ENCODE results near the gene CHML. TPM values are rescaled to one million over a fixed set of nuclear protein-coding genes. Genes with fewer than 3 reads are reported as not detected.
A peak's percentile ranks its signal among the peaks of the same experiment; 100 is the strongest.

Gene CHML
- total RNA-seq, 1 donor from 2014 or later: 21.4 TPM

DNA sequence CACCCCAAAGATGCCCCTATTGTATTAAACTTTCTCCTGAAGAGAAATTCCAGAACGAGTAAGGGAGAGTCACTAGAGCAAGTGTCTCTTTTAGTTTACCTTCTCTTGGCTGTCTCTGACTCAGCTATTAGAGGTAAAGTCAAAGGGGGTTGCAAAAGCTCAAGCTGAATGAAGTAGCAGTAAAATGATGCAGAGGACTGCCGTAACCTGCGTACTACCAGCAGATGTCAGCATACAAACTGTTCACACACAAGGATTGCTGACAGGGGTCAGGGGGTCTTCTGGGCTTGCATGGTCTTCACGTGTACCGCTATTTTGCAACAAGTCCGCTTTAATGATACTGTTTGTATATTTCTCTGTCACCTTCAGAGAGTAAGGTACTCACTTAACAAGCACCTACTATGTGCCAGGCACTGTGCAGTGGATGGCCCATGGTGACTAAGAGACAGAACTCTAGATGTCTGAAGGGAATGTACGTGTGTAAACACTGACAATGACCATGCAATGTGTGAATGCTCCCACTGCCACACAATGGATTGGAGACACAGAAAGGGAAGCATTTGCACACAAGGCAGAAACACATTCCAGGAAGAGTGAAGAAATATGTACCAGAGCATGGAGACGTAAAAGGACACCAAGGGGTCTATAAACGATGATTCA, 34.9 kb downstream of the CHML start:
- H3K9me3 Mint-ChIP-seq: no peaks in the 10 kb centered on the region
- H3K27ac Mint-ChIP-seq: no peak overlapping the region
- H3K36me3 Mint-ChIP-seq (ENCODE audit: low read depth): peaks cover 14% of the 10 kb centered on the region
- H3K27me3 Mint-ChIP-seq: no peaks in the 10 kb centered on the region
- no peak overlapping the region for H3K4me3 Mint-ChIP-seq
- peaks cover 7% of the 10 kb centered on the region for H3K4me1 Mint-ChIP-seq
- no peak for DNase-seq
- intact Hi-C loops (cut with micrococcal nuclease): no loop called here

DNA sequence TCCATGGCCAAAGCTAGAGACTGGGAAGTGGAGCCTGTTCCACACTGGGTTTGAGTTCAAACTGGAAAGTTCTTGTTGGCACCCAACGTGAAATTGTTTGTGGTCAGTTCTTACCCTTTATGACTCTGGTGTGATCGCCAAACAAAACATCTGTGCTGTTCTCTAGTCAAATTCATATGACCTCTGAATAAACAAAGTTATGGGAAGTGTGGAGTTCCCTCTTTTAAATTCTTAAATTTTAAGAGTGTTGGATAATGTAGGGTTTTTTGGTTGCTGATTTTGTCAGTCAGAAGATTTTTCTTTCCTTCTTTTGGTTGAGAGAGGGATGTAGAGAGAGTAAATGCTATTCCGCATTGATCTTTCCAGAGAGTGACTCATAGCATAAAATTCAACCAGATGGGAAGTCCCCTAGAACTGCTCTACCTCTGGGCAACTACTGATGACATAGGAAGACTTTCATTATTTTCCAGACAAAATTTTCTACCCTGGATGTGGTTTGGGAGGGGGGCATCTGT, 36.4 kb downstream of the CHML start:
- Mint-ChIP-seq H3K4me3 (no peak overlapping the region), H3K27ac (no peak overlapping the region), H3K9me3 (no peaks in the 10 kb centered on the region), H3K27me3 (no peaks in the 10 kb centered on the region), H3K36me3 (ENCODE audit: low read depth) (peaks cover 15% of the 10 kb centered on the region), H3K4me1 (peaks cover 7% of the 10 kb centered on the region)
- no peak for DNase-seq
- intact Hi-C loops (cut with micrococcal nuclease): no loop called here

DNA sequence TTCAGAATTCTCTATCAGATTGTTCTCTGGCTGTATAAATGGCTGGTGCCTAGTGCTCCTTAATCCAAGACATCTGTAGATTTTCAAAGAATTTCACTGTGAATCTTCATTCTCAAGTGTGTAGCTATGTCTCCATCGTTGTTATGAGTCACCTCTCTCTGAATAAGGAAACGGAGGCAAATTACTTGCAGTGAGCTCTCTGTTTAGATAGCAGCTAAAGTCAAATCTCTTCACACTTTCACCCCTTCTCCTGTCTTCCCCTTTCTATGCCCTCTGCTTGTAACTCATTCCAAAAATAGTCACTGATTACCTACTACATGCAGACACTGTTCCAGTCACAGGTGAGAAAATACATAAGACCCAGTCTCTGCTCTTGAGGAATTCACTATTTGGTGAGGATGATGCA, 39.7 kb downstream of the CHML start:
- Mint-ChIP-seq H3K36me3 (ENCODE audit: low read depth) (peaks cover 18% of the 10 kb centered on the region), H3K27ac (no peak overlapping the region), H3K27me3 (no peaks in the 10 kb centered on the region), H3K4me1 (peaks cover 7% of the 10 kb centered on the region), H3K4me3 (no peak overlapping the region), H3K9me3 (no peaks in the 10 kb centered on the region)
- intact Hi-C loops (cut with micrococcal nuclease): no loop called here
- no peak for DNase-seq

DNA sequence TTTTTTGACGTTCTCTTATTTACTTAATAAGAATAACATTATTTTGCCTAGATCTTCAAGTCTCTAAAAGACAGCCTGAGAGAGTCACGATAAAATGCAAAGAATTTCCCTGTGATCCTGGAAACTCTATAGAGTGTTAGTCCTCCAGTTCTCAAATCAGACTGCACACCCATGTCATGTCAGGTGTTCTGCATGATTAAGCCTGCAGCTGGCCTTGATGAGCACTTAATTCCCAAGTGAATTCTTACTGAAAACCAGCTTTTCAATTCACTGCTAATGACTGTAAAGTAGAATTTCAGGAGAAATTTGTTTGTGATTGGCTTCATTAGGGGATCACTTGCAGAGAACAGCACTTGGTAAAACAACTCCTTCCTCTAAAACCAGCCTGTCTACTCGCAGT, 41.9 kb downstream of the CHML start:
- intact Hi-C loops (cut with micrococcal nuclease): no loop called here
- no peak overlapping the region for H3K4me3 Mint-ChIP-seq
- H3K27ac Mint-ChIP-seq: no peak overlapping the region
- DNase-seq: no peak
- no peaks in the 10 kb centered on the region for H3K27me3 Mint-ChIP-seq
- H3K36me3 Mint-ChIP-seq (ENCODE audit: low read depth): peaks cover 24% of the 10 kb centered on the region
- H3K4me1 Mint-ChIP-seq: peaks cover 2% of the 10 kb centered on the region
- no peaks in the 10 kb centered on the region for H3K9me3 Mint-ChIP-seq

DNA sequence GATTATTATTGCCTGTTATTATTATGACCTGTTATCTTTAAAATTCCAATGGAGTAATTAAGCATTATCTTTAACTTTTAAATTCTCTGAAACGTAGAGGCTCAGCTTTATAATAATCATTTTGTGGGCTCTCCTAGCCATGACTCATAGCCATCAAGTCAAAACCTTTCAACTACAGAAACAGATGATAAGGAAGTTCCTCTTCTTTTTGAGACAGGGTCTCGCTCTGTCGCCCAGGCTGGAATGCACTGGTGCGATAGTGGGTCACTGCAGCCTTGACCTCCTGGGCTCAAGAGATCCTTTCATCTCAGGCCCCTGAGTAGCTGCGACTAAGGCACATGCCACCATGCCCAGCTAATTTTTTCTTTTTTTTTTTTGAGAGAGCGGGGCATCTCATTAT, 43.5 kb downstream of the CHML start:
- Mint-ChIP-seq H3K27ac (no peak overlapping the region), H3K36me3 (ENCODE audit: low read depth) (peaks cover 17% of the 10 kb centered on the region), H3K9me3 (no peaks in the 10 kb centered on the region), H3K4me1 (peaks cover 6% of the 10 kb centered on the region), H3K27me3 (no peaks in the 10 kb centered on the region), H3K4me3 (no peak overlapping the region)
- intact Hi-C loops (cut with micrococcal nuclease): no loop called here
- DNase-seq: no peak

DNA sequence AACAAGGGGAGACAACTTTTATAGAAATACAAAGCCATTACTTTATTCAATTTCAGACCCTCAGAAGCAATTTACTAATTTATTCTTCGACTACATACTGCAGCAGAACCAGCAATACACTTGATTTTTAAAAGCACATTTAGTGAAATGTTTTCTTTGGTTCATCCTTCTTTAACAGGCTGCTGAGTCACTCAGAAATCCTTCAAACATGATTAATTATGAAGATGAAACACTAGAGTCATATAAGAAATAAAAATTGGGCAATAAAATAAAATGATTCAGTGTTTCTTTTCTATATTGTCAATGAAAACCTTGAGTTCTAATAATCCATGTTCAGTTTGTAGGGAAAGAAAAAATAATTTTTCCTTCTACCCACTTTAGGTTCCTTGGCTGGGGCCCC, 47.0 kb downstream of the CHML start:
- H3K4me3 Mint-ChIP-seq: no peak overlapping the region
- intact Hi-C loops (cut with micrococcal nuclease): loop anchor here (5.0 kb wide), 1 partner anchor 61 kb away; the partner anchor contains the start of gene KMO
- H3K27me3 Mint-ChIP-seq: no peaks in the 10 kb centered on the region
- peaks cover 3% of the 10 kb centered on the region for H3K4me1 Mint-ChIP-seq
- peaks cover 12% of the 10 kb centered on the region for H3K36me3 Mint-ChIP-seq (ENCODE audit: low read depth)
- no peak for DNase-seq
- no peak overlapping the region for H3K27ac Mint-ChIP-seq
- no peaks in the 10 kb centered on the region for H3K9me3 Mint-ChIP-seq

DNA sequence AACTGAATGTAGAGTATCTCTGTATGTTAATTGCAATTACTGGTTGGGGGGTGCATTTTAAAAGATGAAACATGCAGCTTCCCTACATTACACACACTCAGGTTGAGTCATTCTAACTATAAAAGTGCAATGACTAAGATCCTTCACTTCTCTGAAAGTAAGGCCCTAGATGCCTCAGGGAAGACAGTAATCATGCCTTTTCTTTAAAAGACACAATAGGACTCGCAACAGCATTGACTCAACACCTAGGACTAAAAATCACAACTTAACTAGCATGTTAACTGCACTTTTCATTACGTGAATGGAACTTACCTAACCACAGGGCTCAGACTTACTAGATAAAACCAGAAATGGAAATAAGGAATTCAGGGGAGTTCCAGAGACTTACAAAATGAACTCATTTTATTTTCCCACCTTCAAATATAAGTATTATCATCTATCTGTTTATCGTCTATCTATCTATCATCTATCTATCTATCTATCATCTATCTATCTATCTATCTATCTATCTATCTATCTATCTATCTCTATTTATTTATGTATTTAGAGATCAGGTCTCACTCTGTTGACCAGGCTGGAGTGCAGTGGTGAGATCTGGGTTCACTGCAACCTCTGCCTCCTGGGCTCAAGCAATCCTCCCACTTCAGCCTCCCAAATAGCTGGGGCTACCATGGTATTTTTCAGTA, 47.8 kb downstream of the CHML start:
- H3K27ac Mint-ChIP-seq: peak overlapping the region; percentile 19
- peaks cover 3% of the 10 kb centered on the region for H3K4me1 Mint-ChIP-seq
- intact Hi-C loops (cut with micrococcal nuclease): loop anchor here (1.0 to 5.0 kb wide), 3 partner anchors 40 to 85 kb away; partner anchors contain the start of gene KMO
- no peak for DNase-seq
- no peaks in the 10 kb centered on the region for H3K9me3 Mint-ChIP-seq
- H3K36me3 Mint-ChIP-seq (ENCODE audit: low read depth): peaks cover 12% of the 10 kb centered on the region
- H3K27me3 Mint-ChIP-seq: no peaks in the 10 kb centered on the region
- no peak overlapping the region for H3K4me3 Mint-ChIP-seq

DNA sequence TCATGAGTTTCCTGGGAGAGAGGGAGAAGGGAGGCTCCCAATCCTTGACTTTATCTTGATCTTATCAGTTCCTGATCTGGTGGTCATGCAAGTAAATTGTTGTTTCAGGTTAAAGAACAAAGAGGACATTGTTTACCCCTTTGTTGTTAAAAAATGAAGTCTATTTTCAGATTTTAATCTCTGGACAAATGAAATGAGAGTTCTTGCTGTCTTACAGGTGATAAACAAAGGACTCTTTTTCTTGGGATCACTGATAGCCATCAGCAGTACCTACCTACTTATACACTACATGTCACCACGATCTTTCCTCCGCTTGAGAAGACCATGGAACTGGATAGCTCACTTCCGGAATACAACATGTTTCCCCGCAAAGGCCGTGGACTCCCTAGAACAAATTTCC, 48.4 kb downstream of the CHML start:
- Mint-ChIP-seq H3K4me1 (peaks cover 3% of the 10 kb centered on the region), H3K9me3 (no peaks in the 10 kb centered on the region), H3K36me3 (ENCODE audit: low read depth) (peaks cover 12% of the 10 kb centered on the region), H3K4me3 (no peak overlapping the region), H3K27me3 (no peaks in the 10 kb centered on the region), H3K27ac (no peak overlapping the region)
- DNase-seq: no peak
- intact Hi-C loops (cut with micrococcal nuclease): loop anchor here (1.0 to 5.0 kb wide), 3 partner anchors 39 to 86 kb away; partner anchors contain the start of gene KMO

DNA sequence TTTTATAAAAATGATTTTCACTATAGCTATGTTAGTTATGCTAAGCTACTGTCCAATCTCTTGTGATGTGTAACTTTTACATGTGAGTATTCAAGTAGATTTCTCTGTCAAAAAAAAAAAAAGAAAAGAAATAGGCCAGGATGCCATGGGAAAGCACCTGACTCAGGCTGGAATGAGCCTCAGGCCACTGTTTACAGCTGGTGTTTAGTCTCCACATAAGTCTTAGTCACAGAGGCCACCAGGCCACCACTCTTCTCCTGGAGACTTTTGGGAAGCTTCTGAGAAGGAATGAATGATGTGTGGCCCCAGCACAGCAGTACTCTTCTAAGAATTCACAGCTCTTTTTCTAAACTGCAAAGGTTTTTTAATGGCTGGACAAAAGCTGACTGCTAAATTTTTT, 48.9 kb downstream of the CHML start:
- Mint-ChIP-seq H3K4me3 (no peak overlapping the region), H3K27ac (no peak overlapping the region)
- intact Hi-C loops (cut with micrococcal nuclease): loop anchor here (5.0 kb wide), 1 partner anchor 59 kb away; the partner anchor contains the start of gene KMO

DNA sequence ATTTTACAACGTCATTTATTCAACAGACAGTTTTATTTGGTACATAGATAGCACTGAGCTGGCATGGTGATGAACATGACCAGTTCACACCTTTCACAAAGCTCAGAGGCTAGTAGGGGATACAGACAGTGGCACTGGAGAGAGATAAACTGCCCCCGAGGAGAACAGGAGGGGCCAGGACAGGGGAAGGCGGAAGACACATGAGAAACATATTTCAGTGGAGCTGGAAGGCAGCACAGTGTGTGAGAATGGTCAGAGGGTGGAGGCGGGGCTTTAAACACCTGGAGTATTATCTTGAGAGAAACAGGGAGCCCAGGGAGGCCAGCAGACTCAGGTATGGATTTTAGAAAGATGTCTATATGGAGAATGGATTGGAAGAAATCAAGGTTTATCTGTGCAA, 49.5 kb downstream of the CHML start:
- intact Hi-C loops (cut with micrococcal nuclease): loop anchor here (5.0 kb wide), 1 partner anchor 58 kb away; the partner anchor contains the start of gene KMO
- no peak for DNase-seq
- H3K4me1 Mint-ChIP-seq: peaks cover 3% of the 10 kb centered on the region
- H3K4me3 Mint-ChIP-seq: no peak overlapping the region
- H3K9me3 Mint-ChIP-seq: no peaks in the 10 kb centered on the region
- peaks cover 9% of the 10 kb centered on the region for H3K36me3 Mint-ChIP-seq (ENCODE audit: low read depth)
- H3K27me3 Mint-ChIP-seq: no peaks in the 10 kb centered on the region
- H3K27ac Mint-ChIP-seq: no peak overlapping the region

More for the DNA sequence above, 48.9 kb downstream of the CHML start:
- H3K36me3 Mint-ChIP-seq (ENCODE audit: low read depth): peaks cover 10% of the 10 kb centered on the region
- peaks cover 3% of the 10 kb centered on the region for H3K4me1 Mint-ChIP-seq
- H3K27me3 Mint-ChIP-seq: no peaks in the 10 kb centered on the region
- no peak for DNase-seq
- no peaks in the 10 kb centered on the region for H3K9me3 Mint-ChIP-seq

Other genes with a start within 250 kb of the CHML start
- gene FH, start 120.6 kb downstream of the CHML start, total RNA-seq: 98.6 and 103 TPM in 2 replicates
- 0.09 TPM in 1 of 2 replicates, not detected in the other for gene KMO, start 108.0 kb downstream of the CHML start, total RNA-seq
- gene OPN3, start within 50 bp of the CHML start, total RNA-seq: 11.2 and 11.6 TPM in 2 replicates
- not detected in 2 replicates for gene WDR64, start 11.9 kb upstream of the CHML start, total RNA-seq
- gene EXO1, start 207.8 kb upstream of the CHML start, total RNA-seq: 60.9 and 63.5 TPM in 2 replicates

Measured in activated CD4-positive, alpha-beta T cell treated with anti-CD3 and anti-CD28 coated beads, Interleukin-2, amount 10 ng/mL, durations not matched to agents 24 days and 14 days (primary cell).